VCaP (cell line): ENCODE results near the gene CIDEA.
A peak's percentile ranks its signal among the peaks of the same experiment; 100 is the strongest.

Experiments
- H3K27ac ChIP-seq: fragments of 450-650 bp; 2 replicates; pipeline ENCODE4 v1.5.1; 2017
- CTCF ChIP-seq: fragments of 450-650 bp; conservative IDR thresholded peaks from 2 replicates; pipeline ENCODE4 v1.5.1; 2017; ENCODE audit warnings: mild to moderate bottlenecking, moderate library complexity

CIDEA gene

GRCh38 chr18:12304351-12305210, 50.4 kb downstream of the CIDEA start:
- peak overlapping the region; percentile 40; the same call in 1 of the 2 replicates for H3K27ac ChIP-seq
- TF ChIP-seq CTCF = no peak

- no peak for TF ChIP-seq CTCF
- peak overlapping the region; percentile 40; the same call in 1 of the 2 replicates for H3K27ac ChIP-seq
Measured at GRCh38 chr18:12305211-12305610, 51.0 kb downstream of the CIDEA start.

- no peak overlapping the region for H3K27ac ChIP-seq
- no peak for TF ChIP-seq CTCF
Measured at GRCh38 chr18:12305930-12306629, 51.9 kb downstream of the CIDEA start.

GRCh38 chr18:12306752-12307700, 52.9 kb downstream of the CIDEA start:
- no peak overlapping the region for H3K27ac ChIP-seq
- TF ChIP-seq CTCF = no peak

GRCh38 chr18:12307701-12308385, 53.7 kb downstream of the CIDEA start, which contains the start of gene TUBB6:
Gene TUBB6, plus strand, starts transcription at chr18:12308241. Its CDS starts 52 bp downstream, at chr18:12308293.
- TF ChIP-seq CTCF = no peak
- H3K27ac ChIP-seq = peak within 1 kb of the TSS; percentile 54; the same call in 1 of the 2 replicates

GRCh38 chr18:12308386-12309100, 54.4 kb downstream of the CIDEA start:
- TF ChIP-seq CTCF = no peak
- H3K27ac ChIP-seq = peak overlapping the region; percentile 54; the same call in 1 of the 2 replicates
